Keratinocyte (primary cell): ENCODE measurements around the gene MACROH2A1. TPM values are rescaled to one million over a fixed set of nuclear protein-coding genes. Genes with fewer than 3 reads are reported as not detected.

Experiments
- DNase-seq: peaks from one replicate; pipeline ENCODE4 v3.0.0-alpha.2; 2011; ENCODE audit warnings: low read depth, missing footprints, low spot score
- FAIRE-seq: peaks from 2 replicates; lab custom pipeline; 2011; peaks lifted over from hg19 to GRCh38; lab: Jason Lieb, UNC
- H2AFZ ChIP-seq: 2 replicates; pipeline ENCODE4 v1.6.0; 2012; ENCODE audit warnings: low read length, control low read depth, inconsistent platforms; ENCODE audit not compliant: control insufficient read depth
- H3K27ac ChIP-seq: 2 replicates; pipeline ENCODE4 v1.5.1; 2011; ENCODE audit warnings: low read length; ENCODE audit not compliant: control insufficient read depth, insufficient read depth
- H3K27me3 ChIP-seq: 3 replicates; pipeline ENCODE4 v1.6.0; 2011; ENCODE audit warnings: low read length; ENCODE audit not compliant: control insufficient read depth, insufficient read depth; ENCODE audit errors: extremely low read depth
- H3K36me3 ChIP-seq, 2 experiments: 2 replicates in 1 of 2; 3 replicates in 1 of 2; pipeline ENCODE4 v1.5.1; 2011; ENCODE audit warnings: low read length in 2 of 2, mild to moderate bottlenecking in 1 of 2; ENCODE audit not compliant: control insufficient read depth in 2 of 2, insufficient read depth in 2 of 2; ENCODE audit errors: extremely low read depth in 1 of 2
- H3K4me1 ChIP-seq: 3 replicates; pipeline ENCODE4 v1.5.1; 2011; ENCODE audit warnings: low read length; ENCODE audit not compliant: control insufficient read depth, insufficient read depth; ENCODE audit errors: extremely low read depth
- H3K4me2 ChIP-seq: 3 replicates; pipeline ENCODE4 v1.6.0; 2011; ENCODE audit warnings: low read depth, low read length; ENCODE audit not compliant: control insufficient read depth, insufficient read depth; ENCODE audit errors: extremely low read depth
- H3K4me3 ChIP-seq, 3 experiments: fragments of 200-600 bp in 1 of 3; sonication (generic) in 1 of 3; 2 replicates in 2 of 3; 3 replicates in 1 of 3; pipeline ENCODE4 v1.5.1; 2011 to 2016; ENCODE audit warnings: low read length in 3 of 3, mild to moderate bottlenecking in 3 of 3, control low read depth in 2 of 3, inconsistent platforms in 1 of 3, low read depth in 1 of 3, mixed read lengths in 1 of 3, mixed run types in 1 of 3, moderate library complexity in 1 of 3; ENCODE audit not compliant: control insufficient read depth in 2 of 3, insufficient read depth in 2 of 3; ENCODE audit errors: extremely low read depth in 1 of 3
- H3K79me2 ChIP-seq: 2 replicates; pipeline ENCODE4 v1.6.0; 2012; ENCODE audit warnings: low read length; ENCODE audit not compliant: control insufficient read depth, insufficient read depth
- H3K9ac ChIP-seq: 3 replicates; pipeline ENCODE4 v1.6.0; 2011; ENCODE audit warnings: low read length; ENCODE audit not compliant: control insufficient read depth, insufficient read depth; ENCODE audit errors: extremely low read depth
- H3K9me1 ChIP-seq: 3 replicates; pipeline ENCODE4 v1.6.0; 2011; ENCODE audit warnings: low read length; ENCODE audit not compliant: control insufficient read depth, insufficient read depth; ENCODE audit errors: extremely low read depth
- H3K9me3 ChIP-seq: 2 replicates; pipeline ENCODE4 v1.5.1; 2012; ENCODE audit warnings: low read depth, low read length; ENCODE audit not compliant: control insufficient read depth
- H4K20me1 ChIP-seq: 3 replicates; pipeline ENCODE4 v1.6.0; 2011; ENCODE audit warnings: low read length; ENCODE audit not compliant: control insufficient read depth, insufficient read depth; ENCODE audit errors: extremely low read depth
- EZH2 ChIP-seq: IDR thresholded peaks from one replicate; pipeline ENCODE4 v1.6.1; 2012; ENCODE audit warnings: inconsistent platforms, mild to moderate bottlenecking, low read length, moderate library complexity
- dilution Hi-C: fragments of 300-500 bp; cut with MboI; formaldehyde crosslinking; loops from one replicate; pipeline ENCODE4 v1.7.0; 2020; ENCODE audit warnings: low sequenced_read_pairs; ENCODE audit not compliant: extremely low pct_ligation_motif_present
- polyA plus RNA-seq, 5 experiments: library from polyadenylated mRNA; depleted of rRNA in 3 of 5; stranded (reverse) in 3 of 5; stranded (forward) in 1 of 5; unstranded in 1 of 5; fragments of >200 nt; gene quantifications; 1 replicate in 1 of 5; 2 replicates in 3 of 5; 3 replicates in 1 of 5; pipeline versions ENCODE4 v1.2.1 to v1.2.3, GENCODE V29; 2011 to 2012; ENCODE audit warnings: missing spikeins in 2 of 5, low read depth in 1 of 5, low replicate concordance in 1 of 5
- TF ChIP-seq, protein P1 (sequence below), 3 experiments: IDR thresholded peaks in 1 of 3; conservative IDR thresholded peaks in 1 of 3; optimal IDR thresholded peaks in 1 of 3; 2 replicates in 2 of 3; 3 replicates in 1 of 3; pipeline versions ENCODE3 to v1.5.1; 2011; ENCODE audit warnings: low read length in 3 of 3, mild to moderate bottlenecking in 3 of 3, moderate library complexity in 2 of 3, control low read depth in 1 of 3, inconsistent platforms in 1 of 3; ENCODE audit not compliant: insufficient read depth in 2 of 3; ENCODE audit errors: extremely low read depth in 1 of 3

Gene MACROH2A1
- polyA plus RNA-seq, 1 donor (not counting 4 experiments of a cell fraction or from before 2014, with no cell fraction given), result 208 TPM

- DNase-seq, result no peak
- Histone ChIP-seq H2AFZ (no peak overlapping the region), H3K79me2 (no peaks in the 10 kb centered on the region), H3K4me2 (no peak overlapping the region), H4K20me1 (no peaks in the 10 kb centered on the region), H3K4me1 (peaks cover 11% of the 10 kb centered on the region), H3K27me3 (peaks cover 4% of the 10 kb centered on the region), H3K9me1 (no peaks in the 10 kb centered on the region), H3K9ac (no peak overlapping the region), H3K27ac (no peak overlapping the region), H3K9me3 (peaks cover 4% of the 10 kb centered on the region), H3K4me3 (no peak overlapping the region), H3K36me3 (no peaks in the 10 kb centered on the region)
- dilution Hi-C loops, result no loop called here
- TF ChIP-seq EZH2, result no peak
- TF ChIP-seq, protein P1, sequence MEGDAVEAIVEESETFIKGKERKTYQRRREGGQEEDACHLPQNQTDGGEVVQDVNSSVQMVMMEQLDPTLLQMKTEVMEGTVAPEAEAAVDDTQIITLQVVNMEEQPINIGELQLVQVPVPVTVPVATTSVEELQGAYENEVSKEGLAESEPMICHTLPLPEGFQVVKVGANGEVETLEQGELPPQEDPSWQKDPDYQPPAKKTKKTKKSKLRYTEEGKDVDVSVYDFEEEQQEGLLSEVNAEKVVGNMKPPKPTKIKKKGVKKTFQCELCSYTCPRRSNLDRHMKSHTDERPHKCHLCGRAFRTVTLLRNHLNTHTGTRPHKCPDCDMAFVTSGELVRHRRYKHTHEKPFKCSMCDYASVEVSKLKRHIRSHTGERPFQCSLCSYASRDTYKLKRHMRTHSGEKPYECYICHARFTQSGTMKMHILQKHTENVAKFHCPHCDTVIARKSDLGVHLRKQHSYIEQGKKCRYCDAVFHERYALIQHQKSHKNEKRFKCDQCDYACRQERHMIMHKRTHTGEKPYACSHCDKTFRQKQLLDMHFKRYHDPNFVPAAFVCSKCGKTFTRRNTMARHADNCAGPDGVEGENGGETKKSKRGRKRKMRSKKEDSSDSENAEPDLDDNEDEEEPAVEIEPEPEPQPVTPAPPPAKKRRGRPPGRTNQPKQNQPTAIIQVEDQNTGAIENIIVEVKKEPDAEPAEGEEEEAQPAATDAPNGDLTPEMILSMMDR (optimal IDR thresholded peaks at IDR 0.05 in 1 of 3, IDR thresholded peaks at IDR 0.05 in 1 of 3, conservative IDR thresholded peaks at IDR 0.05 in 1 of 3; ENCODE audit: extremely low read depth in 1 of 3, insufficient read depth in 2 of 3, low read length in 3 of 3), result peak; percentile 64 to 86 (median 72)
- peak; percentile 73 for FAIRE-seq
Observed at GRCh38 chr5:135426102-135427082, 27.4 kb upstream of the MACROH2A1 start.

GRCh38 chr5:135425641-135426040 is 26.6 kb upstream of the MACROH2A1 start:
- H3K27ac ChIP-seq, result no peak overlapping the region
- DNase-seq (no peak), FAIRE-seq (no peak)
- dilution Hi-C loops, result no loop called here
- H3K36me3 ChIP-seq, result no peaks in the 10 kb centered on the region
- H3K4me1 ChIP-seq, result peaks cover 11% of the 10 kb centered on the region
- no peak overlapping the region for H3K4me2 ChIP-seq
- peaks cover 4% of the 10 kb centered on the region for H3K27me3 ChIP-seq
- H3K9ac ChIP-seq, result no peak overlapping the region
- no peak for TF ChIP-seq EZH2
- TF ChIP-seq, protein P1 (optimal IDR thresholded peaks at IDR 0.05 in 1 of 3, IDR thresholded peaks at IDR 0.05 in 1 of 3, conservative IDR thresholded peaks at IDR 0.05 in 1 of 3; ENCODE audit: extremely low read depth in 1 of 3, insufficient read depth in 2 of 3, low read length in 3 of 3), result no peak
- no peaks in the 10 kb centered on the region for H3K79me2 ChIP-seq
- H3K9me1 ChIP-seq, result no peaks in the 10 kb centered on the region
- H4K20me1 ChIP-seq, result no peaks in the 10 kb centered on the region
- H3K9me3 ChIP-seq, result peaks cover 4% of the 10 kb centered on the region
- H3K4me3 ChIP-seq, result no peak overlapping the region
- H2AFZ ChIP-seq, result no peak overlapping the region
